IPS-15b (cell line): ENCODE measurements around the gene DRD4.

ENCODE experiments used
- H3K27me3 ChIP-seq: one replicate; pipeline ENCODE4 v1.6.1; 2013; ENCODE audit warnings: low read length; ENCODE audit not compliant: control insufficient read depth, insufficient read depth
- H3K36me3 ChIP-seq: one replicate; pipeline ENCODE4 v1.6.1; 2013; ENCODE audit warnings: low read length; ENCODE audit not compliant: control insufficient read depth, insufficient read depth
- H3K4me1 ChIP-seq: one replicate; pipeline ENCODE4 v1.6.1; 2013; ENCODE audit warnings: mild to moderate bottlenecking, low read length; ENCODE audit not compliant: control insufficient read depth, insufficient read depth
- H3K4me3 ChIP-seq: one replicate; pipeline ENCODE4 v1.5.1; 2013; ENCODE audit warnings: low read depth, low read length
- H3K9ac ChIP-seq: one replicate; pipeline ENCODE4 v1.6.1; 2013; ENCODE audit warnings: low read depth, mild to moderate bottlenecking, low read length
- H3K9me3 ChIP-seq: one replicate; pipeline ENCODE4 v1.6.1; 2013; ENCODE audit warnings: mild to moderate bottlenecking, low read length; ENCODE audit not compliant: control insufficient read depth, insufficient read depth

Gene DRD4

DNA sequence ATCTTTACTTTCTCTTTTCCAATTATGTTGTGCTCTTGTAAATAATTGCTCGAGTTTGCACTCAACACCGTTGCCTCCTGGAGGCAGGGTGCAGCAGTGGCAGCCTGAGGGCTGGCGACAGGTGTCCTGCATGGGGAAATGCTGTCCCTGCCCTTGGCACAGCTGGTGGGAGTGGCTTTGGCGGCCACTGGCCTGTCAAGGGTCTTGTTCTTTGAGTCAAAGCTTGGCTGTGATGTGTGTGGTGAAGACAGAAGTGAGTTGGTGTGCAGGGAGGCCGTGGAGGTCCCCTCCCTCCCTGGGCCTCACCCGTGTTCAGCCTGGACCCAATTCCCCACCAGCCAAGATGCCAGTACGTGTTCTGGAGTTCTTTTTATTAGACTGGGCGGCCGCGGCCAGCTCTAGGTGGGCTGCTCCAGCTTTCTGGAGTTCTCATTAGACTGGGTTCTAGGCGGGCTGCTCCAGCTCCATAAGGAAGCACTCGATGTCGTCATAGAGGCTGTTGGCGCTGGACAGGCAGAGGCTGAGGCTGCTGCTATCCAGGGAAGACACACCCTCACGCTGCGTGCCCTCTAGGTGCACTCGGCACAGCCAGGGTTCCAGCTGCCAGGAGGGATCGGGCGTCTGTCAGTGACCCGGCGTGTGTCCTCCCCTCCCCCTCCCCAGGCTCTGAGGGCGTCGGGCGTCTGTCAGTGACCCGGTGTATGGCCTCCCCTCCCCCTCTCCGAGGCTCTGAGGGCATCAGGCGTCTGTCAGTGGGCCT, 24.7 kb upstream of the DRD4 start:
- Histone ChIP-seq H3K4me3 (no peak overlapping the region), H3K9me3 (no peaks in the 10 kb centered on the region), H3K36me3 (peaks cover 55% of the 10 kb centered on the region), H3K27me3 (no peaks in the 10 kb centered on the region), H3K9ac (no peak overlapping the region), H3K4me1 (no peaks in the 10 kb centered on the region)

DNA sequence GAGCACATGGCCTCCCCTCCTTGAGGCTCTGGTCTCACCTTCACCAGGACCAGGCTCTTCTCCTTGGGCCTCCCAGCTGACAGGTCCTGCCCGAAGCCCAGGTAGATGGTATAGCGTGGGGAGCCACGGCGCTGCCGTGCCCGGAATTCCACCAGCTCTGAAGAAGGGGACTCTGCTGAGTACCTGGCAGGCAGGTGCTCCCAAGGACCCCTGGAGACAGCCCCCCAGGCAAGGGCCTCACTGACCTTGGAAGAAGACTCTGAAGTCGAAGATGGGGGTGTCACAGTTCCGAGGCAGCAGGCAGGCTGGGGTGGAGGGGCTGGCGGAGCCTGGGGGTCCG, 24.1 kb upstream of the DRD4 start:
- peaks cover 50% of the 10 kb centered on the region for H3K36me3 ChIP-seq
- H3K9me3 ChIP-seq: no peaks in the 10 kb centered on the region
- H3K9ac ChIP-seq: no peak overlapping the region
- H3K4me1 ChIP-seq: no peaks in the 10 kb centered on the region
- no peak overlapping the region for H3K4me3 ChIP-seq
- no peaks in the 10 kb centered on the region for H3K27me3 ChIP-seq

DNA sequence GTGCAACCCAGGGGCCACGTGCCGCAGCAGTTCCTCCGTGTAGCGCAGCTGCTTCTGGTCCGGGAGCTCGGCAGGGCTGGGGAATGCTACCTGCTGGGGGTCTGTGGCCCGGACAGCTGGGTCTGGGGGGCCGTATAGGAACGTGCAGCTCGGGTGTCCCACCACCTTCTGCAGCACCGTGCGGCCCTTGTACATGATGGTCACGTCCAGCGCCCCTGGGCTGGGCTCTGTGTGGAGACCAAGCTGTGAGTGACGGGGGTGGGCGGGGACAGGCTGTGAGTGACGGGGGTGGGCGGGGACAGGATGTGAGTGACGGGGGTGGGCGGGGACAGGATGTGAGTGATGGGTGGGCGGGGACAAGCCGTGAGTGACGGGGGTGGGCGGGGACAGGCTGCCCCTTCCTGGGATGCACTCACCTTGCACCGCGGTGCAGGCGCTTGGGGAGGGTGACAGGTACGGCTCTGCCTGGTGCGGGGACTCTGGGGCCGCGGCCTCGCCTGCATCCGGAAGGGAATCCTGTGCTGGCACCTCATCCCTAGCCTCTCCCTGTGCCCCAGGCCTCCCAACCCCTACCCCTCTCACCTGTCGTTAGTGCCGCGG, 23.6 kb upstream of the DRD4 start:
- Histone ChIP-seq H3K9ac (no peak overlapping the region), H3K4me3 (no peak overlapping the region), H3K36me3 (peaks cover 48% of the 10 kb centered on the region), H3K27me3 (no peaks in the 10 kb centered on the region), H3K9me3 (no peaks in the 10 kb centered on the region), H3K4me1 (no peaks in the 10 kb centered on the region)

DNA sequence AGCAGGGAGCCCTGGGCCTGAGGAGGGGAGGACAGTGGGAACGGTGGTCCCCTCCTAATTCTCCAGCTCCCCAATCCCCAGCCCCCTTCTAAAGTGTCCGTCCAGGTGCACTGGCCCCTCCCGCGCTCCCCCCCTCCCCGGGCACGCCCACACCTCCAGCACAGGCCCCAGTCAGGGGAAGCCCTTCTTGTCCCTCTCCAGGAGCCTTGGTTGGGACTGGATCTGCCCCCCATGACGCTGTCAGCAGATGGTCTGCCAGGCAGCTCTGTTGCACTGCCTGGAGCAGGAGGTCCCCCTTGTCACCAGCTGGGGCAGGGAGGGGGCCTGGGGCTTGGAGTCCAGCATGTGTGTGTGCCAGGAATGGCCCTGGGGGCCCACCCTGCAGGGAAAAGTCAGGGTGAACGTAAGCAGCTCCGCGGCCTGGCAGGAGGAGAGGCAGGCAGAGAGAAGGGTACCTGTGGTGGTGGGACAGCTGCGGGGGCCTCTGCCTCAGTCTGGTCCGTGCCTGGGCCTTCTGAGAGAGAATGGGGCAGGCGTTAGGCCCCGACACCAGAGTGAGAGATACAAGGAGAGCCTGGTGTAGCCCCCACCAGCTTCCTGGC, 22.9 kb upstream of the DRD4 start:
- Histone ChIP-seq H3K4me3 (no peak overlapping the region), H3K9ac (no peak overlapping the region), H3K27me3 (no peaks in the 10 kb centered on the region), H3K9me3 (no peaks in the 10 kb centered on the region), H3K4me1 (no peaks in the 10 kb centered on the region), H3K36me3 (peaks cover 41% of the 10 kb centered on the region)

DNA sequence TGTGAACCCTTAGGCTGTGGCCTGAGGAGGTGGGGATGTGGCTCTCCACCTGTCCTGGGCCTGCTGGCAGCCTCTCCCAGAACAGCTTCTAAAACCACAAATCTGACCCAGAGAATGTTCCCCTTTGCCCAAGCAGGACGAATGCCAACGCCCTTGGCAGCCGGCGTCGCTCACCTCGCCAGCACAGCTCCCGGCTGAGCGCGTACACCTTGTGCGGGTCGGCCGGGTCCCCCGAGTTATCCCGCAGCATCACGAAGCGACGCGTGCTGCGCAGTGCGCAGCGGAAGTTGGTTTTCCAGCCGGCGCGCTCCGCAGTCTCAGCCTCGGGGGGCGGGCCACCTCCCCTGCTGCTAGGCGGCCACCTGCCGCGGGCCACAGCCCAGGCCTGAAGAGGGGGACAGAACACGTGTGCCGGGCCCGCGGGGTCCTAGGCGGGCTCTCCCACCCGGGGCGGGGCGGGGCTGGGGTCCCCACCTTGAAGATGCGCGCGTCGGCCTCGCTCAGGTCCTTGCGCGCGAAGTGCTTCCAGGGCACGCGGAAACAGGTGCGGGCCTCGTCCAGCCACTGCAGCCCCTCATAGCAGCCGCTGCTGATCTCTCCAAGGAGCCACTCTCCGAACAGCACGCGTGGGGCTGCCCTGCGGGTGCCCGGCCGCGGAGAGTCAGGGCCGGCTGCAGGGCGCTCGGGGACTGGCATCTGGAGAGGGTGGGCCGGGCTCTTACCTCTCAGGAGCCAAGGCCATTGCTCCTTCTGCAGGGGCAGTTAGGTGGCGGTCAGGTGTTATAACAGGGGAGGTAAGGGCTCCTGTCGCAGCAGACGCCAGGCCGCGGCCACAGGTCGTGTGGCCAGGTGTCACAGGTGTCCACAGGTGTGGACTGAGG, 22.2 kb upstream of the DRD4 start:
- Histone ChIP-seq H3K4me1 (no peaks in the 10 kb centered on the region), H3K9ac (peak overlapping the region; percentile 24), H3K27me3 (no peaks in the 10 kb centered on the region), H3K4me3 (peak overlapping the region; percentile 68), H3K36me3 (peaks cover 34% of the 10 kb centered on the region), H3K9me3 (no peaks in the 10 kb centered on the region)

DNA sequence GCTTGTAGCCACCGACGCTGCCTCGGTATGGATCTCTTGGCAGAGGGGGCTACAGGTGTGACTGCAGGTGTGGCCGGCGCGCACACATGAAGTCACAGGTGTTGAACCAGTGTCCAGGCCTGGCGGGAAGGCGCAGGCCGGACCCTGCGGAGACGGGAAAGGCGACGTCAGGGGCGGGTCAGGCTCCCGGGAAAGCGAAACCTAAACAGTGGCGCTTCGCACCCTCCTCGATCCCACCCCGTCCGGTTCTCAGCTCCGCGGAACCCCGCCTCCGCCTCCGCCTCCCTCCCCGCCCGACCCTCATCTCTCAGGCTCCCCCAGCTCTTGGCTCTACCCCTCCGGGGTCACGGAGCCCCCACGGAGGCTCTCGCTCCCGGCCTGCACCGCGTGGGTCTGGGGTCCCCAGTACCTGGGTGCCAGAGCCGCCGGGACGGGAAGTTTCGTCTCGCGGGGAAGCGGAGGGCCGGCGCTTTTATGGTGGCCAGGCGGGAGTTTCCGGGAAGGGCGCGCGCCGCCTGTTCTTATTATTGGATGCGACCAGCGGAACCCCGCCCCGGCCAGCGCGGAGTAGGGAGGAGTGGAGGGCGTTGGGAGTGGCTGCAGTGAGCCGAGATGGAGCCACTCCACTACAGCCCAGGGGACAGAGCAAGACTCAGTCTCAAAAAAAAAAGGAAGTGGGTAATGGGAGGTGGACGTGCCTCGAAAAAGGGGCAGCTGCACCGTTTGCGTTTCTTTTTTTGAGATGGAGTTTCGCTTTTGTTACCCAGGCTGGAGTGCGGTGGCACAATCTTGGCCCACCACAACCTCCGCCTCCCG, 21.4 kb upstream of the DRD4 start, which contains the start of gene IRF7:
Gene IRF7 (minus strand): TSS at position 447 of the 816 bp plus-strand sequence. CDS start 586 bp downstream, outside the sequence.
- Histone ChIP-seq H3K9ac (peak within 1 kb of the TSS; percentile 76), H3K4me3 (peak within 1 kb of the TSS; percentile 68), H3K27me3 (no peaks in the 10 kb centered on the region), H3K4me1 (no peaks in the 10 kb centered on the region), H3K9me3 (no peaks in the 10 kb centered on the region), H3K36me3 (peaks cover 26% of the 10 kb centered on the region)

DNA sequence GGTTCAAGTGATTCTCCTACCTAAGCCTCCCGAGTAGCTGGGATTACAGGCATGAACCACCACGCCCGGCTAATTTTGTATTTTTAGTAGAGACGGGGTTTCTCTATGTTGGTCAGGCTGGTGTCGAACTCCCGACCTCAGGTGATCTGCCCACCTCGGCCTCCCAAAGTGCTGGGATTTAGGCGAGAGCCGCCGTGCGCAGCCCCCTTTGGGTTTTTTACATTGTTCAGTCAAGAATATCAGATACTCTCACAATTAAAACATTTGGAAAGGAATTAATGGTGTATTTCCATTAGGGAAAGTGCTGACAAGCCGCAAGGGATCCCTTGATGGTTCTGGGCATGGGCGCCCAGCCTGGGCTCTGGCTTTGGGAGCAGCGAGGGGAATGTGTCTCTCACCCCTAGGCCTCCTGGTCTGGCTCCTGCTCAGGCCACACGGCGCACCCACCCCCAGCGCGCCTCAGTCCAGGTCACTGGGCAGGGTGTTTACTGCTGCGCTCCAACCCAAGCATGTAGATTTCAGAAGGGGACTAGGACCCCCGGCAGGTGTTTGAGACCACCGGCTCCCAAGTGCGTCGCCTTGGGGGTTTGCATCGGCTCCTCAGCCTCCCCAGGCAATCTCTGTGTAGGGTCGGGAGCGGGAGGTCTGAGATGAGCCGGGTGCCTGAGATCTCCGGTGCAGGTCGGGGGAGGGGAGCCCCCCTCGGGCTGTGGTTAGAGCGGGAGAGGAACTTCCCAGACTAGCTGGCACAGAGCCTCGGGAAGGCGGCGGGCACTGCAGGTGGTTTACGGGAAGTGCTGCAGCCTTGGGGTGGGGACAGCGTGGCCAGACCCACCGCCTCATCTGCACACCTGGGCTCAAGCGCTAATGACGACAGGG, 20.5 kb upstream of the DRD4 start:
- no peak overlapping the region for H3K9ac ChIP-seq
- H3K9me3 ChIP-seq: no peaks in the 10 kb centered on the region
- H3K27me3 ChIP-seq: no peaks in the 10 kb centered on the region
- H3K4me3 ChIP-seq: peak overlapping the region; percentile 68
- no peaks in the 10 kb centered on the region for H3K4me1 ChIP-seq
- peaks cover 17% of the 10 kb centered on the region for H3K36me3 ChIP-seq

DNA sequence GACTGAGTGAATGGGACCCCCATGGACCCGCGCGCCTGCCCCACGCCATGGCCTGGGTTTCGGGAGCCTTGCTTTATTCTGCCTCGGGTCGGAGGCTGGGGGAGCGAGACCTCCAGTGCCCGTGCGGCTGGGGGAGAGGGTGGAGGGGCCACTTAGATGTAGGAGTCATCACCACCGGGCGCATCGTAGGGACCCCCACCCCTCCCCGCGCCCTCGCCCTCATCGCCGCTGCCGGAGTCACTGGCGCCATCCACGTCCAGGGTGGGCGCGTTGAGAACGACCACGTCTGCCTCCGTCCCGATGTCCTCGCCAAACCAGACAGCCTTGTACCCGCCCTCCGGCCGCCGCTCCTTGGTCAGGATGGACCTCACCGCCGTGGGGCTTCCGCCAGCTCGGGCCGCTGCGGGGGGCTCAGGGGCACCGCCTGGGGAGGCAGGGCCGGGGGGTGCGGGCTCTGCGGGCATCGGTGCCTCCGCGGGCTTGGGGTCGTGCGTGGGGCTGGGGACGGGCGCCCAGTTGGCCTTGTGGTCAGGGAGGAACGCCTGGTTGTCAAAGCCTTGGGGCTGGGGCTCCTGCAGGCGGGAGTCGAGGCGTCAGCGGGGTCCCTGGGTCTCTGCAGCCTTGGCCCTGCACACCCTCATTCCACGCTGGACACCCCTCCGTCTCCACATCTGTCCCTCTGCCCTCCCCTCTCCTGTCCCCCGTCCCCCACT, 19.7 kb upstream of the DRD4 start:
- Histone ChIP-seq H3K9ac (no peak overlapping the region), H3K4me1 (no peaks in the 10 kb centered on the region), H3K27me3 (no peaks in the 10 kb centered on the region), H3K36me3 (peaks cover 10% of the 10 kb centered on the region), H3K9me3 (no peaks in the 10 kb centered on the region), H3K4me3 (no peak overlapping the region)

DNA sequence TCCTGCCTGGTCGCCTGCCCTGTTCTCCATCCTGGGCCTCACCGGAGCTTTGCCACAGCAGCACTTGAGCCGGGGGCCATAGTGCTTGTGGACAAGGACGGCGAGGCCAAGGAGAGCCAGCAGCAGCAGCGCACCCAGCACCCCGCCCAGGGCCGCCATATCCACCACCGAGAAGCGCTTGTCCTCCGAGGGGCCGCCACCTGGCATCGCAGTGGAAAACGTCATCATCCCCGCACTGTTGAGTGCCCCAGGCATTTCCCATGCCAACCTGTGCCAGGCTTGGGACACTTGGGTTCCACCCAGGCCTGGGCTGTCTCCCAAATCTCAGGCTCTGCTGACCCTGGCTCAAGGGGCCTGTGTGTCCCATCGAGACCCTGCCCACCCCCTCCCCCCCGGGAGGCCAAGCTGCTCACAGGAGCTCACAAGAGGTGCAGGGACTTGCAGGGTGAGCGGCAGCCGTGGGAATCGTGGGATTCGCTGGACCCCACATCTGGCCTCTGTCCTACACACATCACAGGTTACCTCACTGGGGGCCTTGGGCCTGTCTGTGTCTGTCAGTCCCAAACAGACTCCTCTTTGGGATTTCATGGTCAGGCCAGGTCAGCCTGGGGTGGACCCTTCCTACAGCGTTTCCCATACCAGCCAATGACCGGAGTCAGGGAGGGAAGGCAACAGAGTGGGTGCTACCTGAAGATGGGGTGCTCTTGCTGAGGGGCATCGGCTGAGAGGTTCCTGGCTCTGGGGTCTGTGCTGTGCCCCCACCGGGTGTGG, 19.0 kb upstream of the DRD4 start:
- no peaks in the 10 kb centered on the region for H3K9me3 ChIP-seq
- no peak overlapping the region for H3K9ac ChIP-seq
- H3K27me3 ChIP-seq: no peaks in the 10 kb centered on the region
- H3K4me1 ChIP-seq: no peaks in the 10 kb centered on the region
- no peak overlapping the region for H3K4me3 ChIP-seq
- peaks cover 6% of the 10 kb centered on the region for H3K36me3 ChIP-seq
